Thoracic aorta (tissue), 2 donors: ENCODE data around the gene B3GNT9. TPM values are rescaled to one million over a fixed set of nuclear protein-coding genes. Genes with fewer than 3 reads are reported as not detected.

Experiments
- ATAC-seq: fragments of 150-250 bp; one replicate; pipeline ENCODE4 v1.8.0; 2017; ENCODE audit warnings: low read depth; ENCODE audit not compliant: insufficient number of reproducible peaks, low FRiP score
- DNase-seq: peaks from one replicate; pipeline ENCODE4 v3.0.0-alpha.2; 2020; ENCODE audit warnings: low spot score
- H3K27ac ChIP-seq, 2 donors: fragments of 200-600 bp; sonication (generic); 1 replicate in 1 of 2; 2 replicates in 1 of 2; pipeline ENCODE4 v1.5.1; 2016; ENCODE audit warnings: mild to moderate bottlenecking in 2 of 2, moderate library complexity in 2 of 2
- H3K27me3 ChIP-seq: fragments of 200-600 bp; sonication (generic); replicated peaks from 2 replicates; pipeline ENCODE4 v1.6.0; 2016; ENCODE audit warnings: mild to moderate bottlenecking; ENCODE audit not compliant: insufficient read depth
- H3K36me3 ChIP-seq: fragments of 200-600 bp; sonication (generic); one replicate; pipeline ENCODE4 v1.5.1; 2016
- H3K4me1 ChIP-seq, 2 donors: fragments of 200-600 bp; sonication (generic); 1 replicate in 1 of 2; 2 replicates in 1 of 2; pipeline versions ENCODE4 v1.5.1 to v1.6.0; 2016; ENCODE audit warnings: low read depth in 2 of 2, mild to moderate bottlenecking in 1 of 2; ENCODE audit not compliant: control insufficient read depth in 1 of 2
- H3K4me3 ChIP-seq: fragments of 200-600 bp; sonication (generic); 2 replicates; pipeline ENCODE4 v1.5.1; 2016; ENCODE audit warnings: mild to moderate bottlenecking
- H3K9me3 ChIP-seq: fragments of 200-600 bp; sonication (generic); 2 replicates; pipeline ENCODE4 v1.5.1; 2016
- total RNA-seq, 2 donors: library from RNA; depleted of rRNA; stranded (reverse); fragments of >200 nt; gene quantifications; one replicate each; pipeline versions ENCODE4 v1.1.0 to v1.2.3, GENCODE V29; 2016
- TF ChIP-seq, protein P1 (sequence below): fragments of 200-600 bp; sonication (generic); IDR thresholded peaks from one replicate; pipeline ENCODE4 v1.5.1; 2019; ENCODE audit warnings: antibody characterized with exemption

The B3GNT9 gene
- total RNA-seq, 2 donors from 2014 or later: 33.5 to 59.6 TPM

DNA sequence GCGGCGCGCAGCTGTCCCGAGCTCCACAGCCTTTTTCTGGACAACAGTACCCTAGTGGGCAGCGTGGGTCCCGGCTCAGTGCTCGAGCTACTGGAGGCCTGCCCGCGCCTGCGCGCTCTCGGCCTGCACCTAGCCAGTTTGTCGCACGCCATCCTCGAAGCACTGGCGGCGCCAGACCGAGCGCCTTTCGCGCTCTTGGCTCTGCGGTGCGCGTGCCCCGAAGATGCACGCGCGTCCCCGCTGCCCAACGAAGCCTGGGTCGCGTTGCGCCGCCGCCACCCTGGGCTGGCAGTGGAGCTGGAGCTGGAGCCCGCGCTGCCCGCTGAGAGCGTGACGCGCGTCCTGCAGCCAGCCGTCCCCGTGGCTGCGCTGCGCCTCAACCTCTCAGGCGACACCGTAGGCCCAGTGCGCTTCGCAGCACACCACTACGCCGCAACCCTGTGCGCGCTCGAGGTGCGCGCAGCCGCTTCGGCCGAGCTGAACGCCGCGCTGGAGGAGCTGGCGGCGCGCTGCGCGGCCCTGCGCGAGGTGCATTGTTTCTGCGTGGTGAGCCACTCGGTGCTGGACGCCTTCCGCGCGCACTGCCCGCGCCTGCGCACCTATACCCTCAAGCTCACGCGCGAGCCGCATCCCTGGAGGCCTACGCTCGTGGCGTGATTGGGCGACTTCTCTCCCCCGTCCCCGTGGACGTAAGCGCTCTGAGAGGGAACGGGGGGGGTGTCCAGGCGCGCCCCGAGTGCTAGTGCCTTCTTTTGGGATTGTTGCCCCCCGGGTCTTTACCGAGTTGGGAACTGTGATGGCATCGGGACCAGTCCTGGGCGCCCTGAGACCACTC is 12.6 kb upstream of the B3GNT9 start:
- Histone ChIP-seq H3K27ac (peak overlapping the region; percentile 77), H3K4me1 (peaks cover 32 to 57% of the 10 kb centered on the region in 2 donors), H3K9me3 (no peaks in the 10 kb centered on the region), H3K4me3 (peak overlapping the region; percentile 75), H3K36me3 (no peaks in the 10 kb centered on the region), H3K27me3 (no peaks in the 10 kb centered on the region)
- ATAC-seq: no peak
- TF ChIP-seq, protein P1, sequence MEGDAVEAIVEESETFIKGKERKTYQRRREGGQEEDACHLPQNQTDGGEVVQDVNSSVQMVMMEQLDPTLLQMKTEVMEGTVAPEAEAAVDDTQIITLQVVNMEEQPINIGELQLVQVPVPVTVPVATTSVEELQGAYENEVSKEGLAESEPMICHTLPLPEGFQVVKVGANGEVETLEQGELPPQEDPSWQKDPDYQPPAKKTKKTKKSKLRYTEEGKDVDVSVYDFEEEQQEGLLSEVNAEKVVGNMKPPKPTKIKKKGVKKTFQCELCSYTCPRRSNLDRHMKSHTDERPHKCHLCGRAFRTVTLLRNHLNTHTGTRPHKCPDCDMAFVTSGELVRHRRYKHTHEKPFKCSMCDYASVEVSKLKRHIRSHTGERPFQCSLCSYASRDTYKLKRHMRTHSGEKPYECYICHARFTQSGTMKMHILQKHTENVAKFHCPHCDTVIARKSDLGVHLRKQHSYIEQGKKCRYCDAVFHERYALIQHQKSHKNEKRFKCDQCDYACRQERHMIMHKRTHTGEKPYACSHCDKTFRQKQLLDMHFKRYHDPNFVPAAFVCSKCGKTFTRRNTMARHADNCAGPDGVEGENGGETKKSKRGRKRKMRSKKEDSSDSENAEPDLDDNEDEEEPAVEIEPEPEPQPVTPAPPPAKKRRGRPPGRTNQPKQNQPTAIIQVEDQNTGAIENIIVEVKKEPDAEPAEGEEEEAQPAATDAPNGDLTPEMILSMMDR: no peak
- DNase-seq: no peak

GRCh38 chr16:67162506-67163163 is 11.8 kb upstream of the B3GNT9 start:
- DNase-seq (no peak), ATAC-seq (no peak)
- peak overlapping the region; percentile 75 for H3K4me3 ChIP-seq
- no peaks in the 10 kb centered on the region for H3K36me3 ChIP-seq
- no peaks in the 10 kb centered on the region for H3K27me3 ChIP-seq
- peaks cover 32 to 57% of the 10 kb centered on the region in 2 donors for H3K4me1 ChIP-seq
- no peaks in the 10 kb centered on the region for H3K9me3 ChIP-seq
- H3K27ac ChIP-seq: peak overlapping the region; percentile 77
- TF ChIP-seq, protein P1: no peak

DNA sequence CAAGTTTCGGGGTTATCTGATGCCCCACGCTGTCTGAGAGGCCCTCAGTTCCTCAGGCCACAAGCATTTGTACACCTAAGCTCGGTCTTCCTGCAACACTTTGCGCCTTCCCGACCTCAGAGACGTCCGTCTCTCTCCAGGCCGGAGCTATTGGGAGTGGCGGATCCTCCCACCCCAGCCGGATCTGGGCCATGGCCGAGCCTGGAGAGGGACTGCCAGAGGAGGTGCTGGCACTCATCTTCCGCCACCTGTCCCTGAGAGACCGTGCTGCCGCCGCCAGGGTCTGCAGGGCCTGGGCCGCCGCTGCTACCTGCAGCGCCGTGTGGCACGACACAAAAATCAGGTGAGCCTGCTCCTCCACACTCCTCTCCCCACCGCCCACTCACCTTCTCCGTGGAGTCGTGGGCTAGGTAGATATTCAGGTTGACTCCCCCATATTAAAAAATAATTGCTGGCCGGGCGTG is 10.8 kb upstream of the B3GNT9 start:
- TF ChIP-seq, protein P1: no peak
- no peak overlapping the region for H3K27ac ChIP-seq
- ATAC-seq: no peak
- peaks cover 32 to 57% of the 10 kb centered on the region in 2 donors for H3K4me1 ChIP-seq
- no peaks in the 10 kb centered on the region for H3K27me3 ChIP-seq
- no peaks in the 10 kb centered on the region for H3K9me3 ChIP-seq
- DNase-seq: no peak
- H3K4me3 ChIP-seq: no peak overlapping the region
- no peaks in the 10 kb centered on the region for H3K36me3 ChIP-seq

DNA sequence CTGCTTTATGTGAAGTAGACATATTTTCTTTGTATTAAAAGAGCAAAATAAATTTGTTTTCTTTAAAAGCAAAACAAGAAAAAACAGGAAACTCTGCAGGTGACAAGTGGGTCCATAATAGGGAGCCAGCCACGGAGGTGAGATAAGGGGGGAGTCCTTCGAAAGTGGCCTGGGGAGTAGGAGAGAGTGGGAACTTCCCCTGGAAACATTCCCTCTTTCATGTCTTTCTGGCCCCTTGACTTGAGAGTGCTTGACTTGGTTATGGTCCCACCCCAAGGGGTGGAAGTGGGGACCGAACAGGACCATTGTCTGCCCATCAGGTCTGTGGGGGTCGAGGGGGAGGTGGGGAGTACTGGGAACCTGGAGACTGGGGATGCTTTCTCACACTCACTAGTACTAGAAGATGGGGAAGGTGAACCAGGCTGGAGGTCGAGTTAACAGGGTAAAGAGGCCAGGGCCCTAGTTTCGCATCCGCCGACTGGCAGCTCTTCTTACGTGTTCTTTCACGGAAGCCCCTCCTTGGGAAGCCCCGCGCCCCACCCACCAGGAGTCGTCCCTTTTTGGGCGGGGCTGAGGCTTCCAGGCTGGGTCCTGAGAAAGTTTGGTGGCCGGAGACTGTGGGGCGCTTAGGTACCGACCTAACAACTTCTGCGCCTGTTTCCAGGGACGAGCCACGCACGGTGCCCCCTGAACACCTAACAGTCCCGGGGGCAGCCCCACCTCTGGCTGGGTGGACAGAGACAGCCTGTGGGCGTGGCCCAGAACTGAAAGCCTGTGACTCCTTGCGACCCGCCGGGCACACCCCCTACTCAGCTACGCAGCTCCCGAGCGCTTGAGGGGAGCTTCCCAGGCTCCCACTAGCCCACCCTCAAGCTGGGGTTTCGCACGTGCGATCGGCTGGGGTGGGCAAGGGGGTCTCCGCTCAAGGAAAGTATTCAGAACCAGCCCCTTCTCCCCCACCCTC is 8.1 kb upstream of the B3GNT9 start:
- Histone ChIP-seq H3K36me3 (no peaks in the 10 kb centered on the region), H3K4me3 (peak overlapping the region; percentile 96), H3K27ac (peak overlapping the region; percentile 67 to 80), H3K9me3 (no peaks in the 10 kb centered on the region), H3K4me1 (peaks cover 23 to 58% of the 10 kb centered on the region in 2 donors), H3K27me3 (no peaks in the 10 kb centered on the region)
- ATAC-seq (no peak), DNase-seq (no peak)
- TF ChIP-seq, protein P1: no peak
